ENCODE data around the gene ADISSP. TPM values are rescaled to one million over a fixed set of nuclear protein-coding genes. Genes with fewer than 3 reads are reported as not detected.

Gene ADISSP
- total RNA-seq, 1 donor from 2014 or later: 62.0 TPM

- no peak for DNase-seq (ENCODE audit: low read depth)
- TF ChIP-seq CTCF (conservative IDR thresholded peaks at IDR 0.05; ENCODE audit: low read depth, low read length): no peak
- no peak overlapping the region for H3K4me3 ChIP-seq (ENCODE audit: low read depth, low read length)
These were observed 18.4 kb downstream of the ADISSP start for GRCh38 chr20:3749087-3749688.

GRCh38 chr20:3748073-3748472 lies 19.5 kb downstream of the ADISSP start:
- H3K4me3 ChIP-seq (ENCODE audit: low read depth, low read length): no peak overlapping the region
- TF ChIP-seq CTCF (conservative IDR thresholded peaks at IDR 0.05; ENCODE audit: low read depth, low read length): no peak
- no peak for DNase-seq (ENCODE audit: low read depth)

GRCh38 chr20:3747471-3747870 lies 20.1 kb downstream of the ADISSP start:
- DNase-seq (ENCODE audit: low read depth): no peak
- TF ChIP-seq CTCF (conservative IDR thresholded peaks at IDR 0.05; ENCODE audit: low read depth, low read length): no peak
- no peak overlapping the region for H3K4me3 ChIP-seq (ENCODE audit: low read depth, low read length)

GRCh38 chr20:3745686-3746173 lies 21.8 kb downstream of the ADISSP start:
- TF ChIP-seq CTCF (conservative IDR thresholded peaks at IDR 0.05; ENCODE audit: low read depth, low read length): no peak
- no peak overlapping the region for H3K4me3 ChIP-seq (ENCODE audit: low read depth, low read length)
- no peak for DNase-seq (ENCODE audit: low read depth)

GRCh38 chr20:3744806-3745685 lies 22.5 kb downstream of the ADISSP start:
- no peak overlapping the region for H3K4me3 ChIP-seq (ENCODE audit: low read depth, low read length)
- no peak for DNase-seq (ENCODE audit: low read depth)
- no peak for TF ChIP-seq CTCF (conservative IDR thresholded peaks at IDR 0.05; ENCODE audit: low read depth, low read length)

- no peak for DNase-seq (ENCODE audit: low read depth)
- TF ChIP-seq CTCF (conservative IDR thresholded peaks at IDR 0.05; ENCODE audit: low read depth, low read length): no peak
These were observed 23.5 kb downstream of the ADISSP start for GRCh38 chr20:3744037-3744436.

More at GRCh38 chr20:3744037-3744436, 23.5 kb downstream of the ADISSP start:
- no peak overlapping the region for H3K4me3 ChIP-seq (ENCODE audit: low read depth, low read length)

Measured in epithelial cell of proximal tubule (primary cell).